Suprapubic skin (tissue), 4 donors: Measurements from ENCODE around the gene BCAN.

Source experiments
- CTCF ChIP-seq, 2 donors: fragments of 200-600 bp in 1 of 2; fragments of 450-650 bp in 1 of 2; sonication (generic) in 1 of 2; IDR thresholded peaks; one replicate each; pipeline ENCODE4 v1.5.1; 2016 to 2019; ENCODE audit warnings: antibody characterized with exemption in 2 of 2, mild to moderate bottlenecking in 1 of 2, moderate library complexity in 1 of 2
- EP300 ChIP-seq: sonication (generic); formaldehyde crosslinking; IDR thresholded peaks from one replicate; pipeline ENCODE4 v1.6.1; 2017; ENCODE audit warnings: antibody characterized with exemption
- POLR2A ChIP-seq, 2 donors: fragments of 450-650 bp; IDR thresholded peaks; one replicate each; pipeline ENCODE4 v1.6.1; 2017; ENCODE audit warnings: antibody characterized with exemption in 2 of 2, mild to moderate bottlenecking in 2 of 2, moderate library complexity in 2 of 2
- POLR2AphosphoS5 ChIP-seq, 3 donors: sonication (generic); formaldehyde crosslinking; IDR thresholded peaks; one replicate each; pipeline ENCODE4 v1.6.1; 2017; ENCODE audit warnings: antibody characterized with exemption in 3 of 3

GRCh38 chr1:156703741-156704140 is 61.8 kb downstream of the BCAN start:
- TF ChIP-seq CTCF (IDR thresholded peaks at IDR 0.05): no peak
- TF ChIP-seq EP300: no peak
- TF ChIP-seq POLR2A (IDR thresholded peaks at IDR 0.05): no peak
- no peak for TF ChIP-seq POLR2AphosphoS5 (IDR thresholded peaks at IDR 0.05)
